SK-N-SH (cell line): ENCODE data around the gene DNAH3. TPM values are rescaled to one million over a fixed set of nuclear protein-coding genes. Genes with fewer than 3 reads are reported as not detected.

ENCODE experiments used
- CTCF ChIA-PET: fragments of 300-600, 350-600 bp; formaldehyde crosslinking; extraction: SDS; loops from one replicate; lab custom pipeline; 2021; lab: Yijun Ruan, JAX
- POLR2A ChIA-PET: fragments of 350-600 bp; sonication (Branson Sonifier 250); formaldehyde crosslinking; extraction: SDS; loops from one replicate; lab custom pipeline; 2020; ENCODE audit warnings: antibody characterized with exemption, inconsistent platforms; lab: Yijun Ruan, JAX
- DNase-seq: peaks from one replicate; pipeline ENCODE4 v3.0.0; 2012
- H2AFZ ChIP-seq: fragments of 200-600 bp; sonication (generic); 2 replicates; pipeline ENCODE4 v1.8.1; 2016; ENCODE audit warnings: antibody characterized with exemption, mild to moderate bottlenecking, low read depth
- H3F3A ChIP-seq: fragments of 200-600 bp; sonication (generic); replicated peaks from 2 replicates; pipeline ENCODE3; 2016; ENCODE audit warnings: antibody characterized with exemption, mild to moderate bottlenecking; ENCODE audit not compliant: insufficient read depth
- H3K27ac ChIP-seq, 2 experiments: fragments of 200-500 bp in 1 of 2; fragments of 200-600 bp in 1 of 2; sonication (Bioruptor generic) in 1 of 2; sonication (generic), shearing (Covaris generic) in 1 of 2; 2 replicates each; pipeline versions ENCODE4 v1.5.1 to v1.6.1; 2014 to 2016; ENCODE audit warnings: low read depth in 2 of 2, inconsistent platforms in 1 of 2, low read length in 1 of 2, mild to moderate bottlenecking in 1 of 2, mixed read lengths in 1 of 2
- H3K27me3 ChIP-seq: fragments of 200-600 bp; sonication (generic), shearing (Covaris generic); 2 replicates; pipeline ENCODE4 v1.6.1; 2016; ENCODE audit warnings: mixed run types; ENCODE audit not compliant: insufficient read depth
- H3K36me3 ChIP-seq, 2 experiments: fragments of 200-500 bp in 1 of 2; fragments of 200-600 bp in 1 of 2; sonication (Bioruptor generic) in 1 of 2; sonication (generic) in 1 of 2; replicated peaks in 1 of 2; 2 replicates each; pipeline versions ENCODE3 to v1.5.1; 2014 to 2016; ENCODE audit warnings: low read length in 1 of 2, mild to moderate bottlenecking in 1 of 2; ENCODE audit not compliant: insufficient read depth in 2 of 2, control insufficient read depth in 1 of 2
- H3K4me1 ChIP-seq, 2 experiments: fragments of 200-500 bp in 1 of 2; fragments of 200-600 bp in 1 of 2; sonication (Bioruptor generic) in 1 of 2; sonication (generic), shearing (Covaris generic) in 1 of 2; 2 replicates each; pipeline versions ENCODE4 v1.5.1 to v1.6.1; 2014 to 2016; ENCODE audit warnings: low read depth in 1 of 2, low read length in 1 of 2, mixed run types in 1 of 2; ENCODE audit not compliant: insufficient read depth in 2 of 2, control insufficient read depth in 1 of 2
- H3K4me2 ChIP-seq: fragments of 200-600 bp; sonication (generic), shearing (Covaris generic); 2 replicates; pipeline ENCODE4 v1.6.1; 2017; ENCODE audit warnings: mixed run types
- H3K4me3 ChIP-seq, 2 experiments: fragments of 200-500 bp in 1 of 2; fragments of 200-600 bp in 1 of 2; sonication (Bioruptor generic) in 1 of 2; sonication (generic), shearing (Covaris generic) in 1 of 2; 2 replicates each; pipeline versions ENCODE4 v1.5.1 to v1.8.1; 2014 to 2016; ENCODE audit warnings: low read depth in 2 of 2, inconsistent platforms in 1 of 2, low read length in 1 of 2, mild to moderate bottlenecking in 1 of 2, mixed read lengths in 1 of 2, moderate library complexity in 1 of 2
- H3K79me2 ChIP-seq: fragments of 200-600 bp; sonication (generic); 2 replicates; pipeline ENCODE4 v1.8.1; 2017; ENCODE audit warnings: mild to moderate bottlenecking; ENCODE audit not compliant: insufficient read depth
- H3K9ac ChIP-seq: fragments of 200-600 bp; sonication (generic); 2 replicates; pipeline ENCODE4 v1.6.1; 2017; ENCODE audit warnings: mixed run types
- H3K9me2 ChIP-seq: fragments of 200-600 bp; sonication (generic); 2 replicates; pipeline ENCODE4 v1.6.1; 2017; ENCODE audit warnings: mixed run types
- H3K9me3 ChIP-seq: fragments of 200-600 bp; sonication (generic); 2 replicates; pipeline ENCODE4 v1.6.1; 2017; ENCODE audit warnings: mixed run types, mild to moderate bottlenecking, moderate library complexity
- H4K20me1 ChIP-seq: fragments of 200-600 bp; sonication (generic); 2 replicates; pipeline ENCODE4 v1.6.1; 2017; ENCODE audit warnings: mild to moderate bottlenecking, mixed run types; ENCODE audit not compliant: insufficient read depth
- ELF1 ChIP-seq: IDR thresholded peaks from 2 replicates; pipeline ENCODE4 v1.4.0; 2012
- EP300 ChIP-seq, 2 experiments: IDR thresholded peaks; 2 replicates each; pipeline versions ENCODE4 v1.4.0 to v1.6.1; 2012; ENCODE audit warnings: borderline replicate concordance in 1 of 2, low read depth in 1 of 2, low read length in 1 of 2
- EZH2phosphoT487 ChIP-seq: fragments of 200-600 bp; sonication (generic); IDR thresholded peaks from 2 replicates; pipeline ENCODE4 v1.6.1; 2017; ENCODE audit warnings: low read depth, mixed run types, mild to moderate bottlenecking, antibody characterized with exemption, moderate library complexity, borderline replicate concordance
- MXI1 ChIP-seq: IDR thresholded peaks from 2 replicates; pipeline ENCODE4 v1.6.1; 2012; ENCODE audit warnings: mild to moderate bottlenecking, low read depth, low read length, improper control_type of control experiment
- NRF1 ChIP-seq: IDR thresholded peaks from 2 replicates; pipeline ENCODE4 v1.6.1; 2012; ENCODE audit warnings: low read depth, mild to moderate bottlenecking, low read length
- REST ChIP-seq: IDR thresholded peaks from 2 replicates; pipeline ENCODE4 v1.6.1; 2012; ENCODE audit warnings: mild to moderate bottlenecking, low read depth, low read length, moderate library complexity
- RXRA ChIP-seq: IDR thresholded peaks from 2 replicates; pipeline ENCODE4 v1.4.0; 2012; ENCODE audit warnings: low read depth, mild to moderate bottlenecking, borderline replicate concordance
- TAF1 ChIP-seq: IDR thresholded peaks from 2 replicates; pipeline ENCODE4 v1.6.1; 2012; ENCODE audit warnings: low read depth, mild to moderate bottlenecking, low read length, moderate library complexity, borderline replicate concordance
- TCF12 ChIP-seq: IDR thresholded peaks from 2 replicates; pipeline ENCODE4 v1.4.0; 2012
- USF2 ChIP-seq: fragments of 150-350 bp; IDR thresholded peaks from 2 replicates; pipeline ENCODE4 v1.6.1; 2017; ENCODE audit warnings: antibody characterized with exemption, low read length, low read depth, borderline replicate concordance
- WGBS: methylation state at CpG from one replicate; pipeline ENCODE4 v1.1.6; 2017; ENCODE audit warnings: low lambda C conversion rate; 5-methylcytosine and 5-hydroxymethylcytosine counted together
- polyA plus RNA-seq, 3 experiments: library from polyadenylated mRNA; depleted of rRNA; stranded (reverse); fragments of >200 nt; gene quantifications; 2 replicates each; pipeline ENCODE4 v1.2.3, GENCODE V29; 2012

The DNAH3 gene
- polyA plus RNA-seq, 1 of the 3 experiments (the other 2 are of a cell fraction): not detected

GRCh38 chr16:20883554-20884239 is 266.9 kb downstream of the DNAH3 start:
- H3K9me2 ChIP-seq: no peaks in the 10 kb centered on the region
- POLR2A ChIA-PET: no interaction called here
- H3K36me3 ChIP-seq: no peaks in the 10 kb centered on the region
- no peak for TF ChIP-seq EP300 (IDR thresholded peaks at IDR 0.05; ENCODE audit: borderline replicate concordance in 1 of 2, low read depth in 1 of 2, low read length in 1 of 2)
- TF ChIP-seq TAF1: no peak
- no peak for TF ChIP-seq NRF1
- no peak for TF ChIP-seq REST
- TF ChIP-seq ELF1: no peak
- TF ChIP-seq EZH2phosphoT487: no peak
- TF ChIP-seq RXRA: no peak
- no peak for TF ChIP-seq USF2
- TF ChIP-seq TCF12: no peak
- no peak for TF ChIP-seq MXI1
- TF ChIP-seq, all 33 proteins: peak for 0
- H3K79me2 ChIP-seq: peaks cover 87% of the 10 kb centered on the region
- H3K4me3 ChIP-seq: no peak overlapping the region
- no peaks in the 10 kb centered on the region for H3K9me3 ChIP-seq
- H3K9ac ChIP-seq: no peak overlapping the region
- DNase-seq: no peak
- H3F3A ChIP-seq: peaks cover 21% of the 10 kb centered on the region
- H3K27me3 ChIP-seq: no peaks in the 10 kb centered on the region
- H2AFZ ChIP-seq: no peak overlapping the region
- H3K4me2 ChIP-seq: no peak overlapping the region
- WGBS: 90% methylated on average over 5 of the region's 5 CpGs
- H3K27ac ChIP-seq: no peak overlapping the region
- peaks cover 7% of the 10 kb centered on the region; the same call in 1 of the 2 replicates for H4K20me1 ChIP-seq
- CTCF ChIA-PET: interaction anchor here (0.6 to 0.8 kb wide), 3 partner anchors 12 to 144 kb away, joined by 3 read pairs; no protein-coding TSS in a partner anchor
- H3K4me1 ChIP-seq: peaks cover 7 to 13% of the 10 kb centered on the region in 2 experiments; a peak in 3 of 4 replicates

Other genes with a start within 250 kb of the DNAH3 start
- gene LDAF1, start 7.8 kb upstream of the DNAH3 start, polyA plus RNA-seq (2012; rRNA removed): 10.0 and 12.8 TPM in 2 replicates
- gene ZP2, start 60.7 kb upstream of the DNAH3 start, polyA plus RNA-seq (2012; rRNA removed): not detected in 2 replicates
- gene ANKS4B, start 82.9 kb upstream of the DNAH3 start, polyA plus RNA-seq (2012; rRNA removed): not detected in 2 replicates
- gene CRYM, start 127.4 kb upstream of the DNAH3 start, polyA plus RNA-seq (2012; rRNA removed): 1.0 and 1.8 TPM in 2 replicates